Heart left ventricle (tissue), 13 donors: ENCODE measurements around the gene PIP5K1A.

Experiments
- POLR2A ChIP-seq, 2 donors: fragments of 450-650 bp; IDR thresholded peaks; one replicate each; pipeline ENCODE4 v1.6.1; 2017; ENCODE audit warnings: antibody characterized with exemption in 2 of 2, mild to moderate bottlenecking in 2 of 2, moderate library complexity in 2 of 2
- TF ChIP-seq, protein P1 (sequence below), 12 donors: fragments of 200-600 bp; sonication (generic) in 4 of 12; IDR thresholded peaks; one replicate each; pipeline versions ENCODE4 v1.5.0 to v1.8.0; 2018 to 2022; ENCODE audit warnings: antibody characterized with exemption in 12 of 12, mild to moderate bottlenecking in 5 of 12
- donor health status: ischemic (EF 13 %, LVEDD 7.1; RV severe dilation, severe dysfunction).
- donor health status: DM: no; HTN: yes; CAD: no.
- donor health status: DM: no; HTN: no; CAD: no.
- donor health status: ischemic (EF 25% LVEDD 6.9; RV normal size, moderate dysfunction).
- donor health status: ischemic (EF 25% LVEDD 5.7; RV mildly dilated, moderate dysfunction).
- donor health status: ischemic (EF 35%, LVEDD 5.7; RV mildly dilated, moderate dysfunction).
- donor health status: nonischemic (EF 11% LVEDD 7.7; RV severe dilation, severe dysfunction).
- donor health status: DM: yes; HTN: yes; CAD: no.
- donor health status: PGD.
- donor health status: ischemic (EF 29% LVEDD 5.4; RV normal size, mild dysfunction).
- donor health status: nonischemic (EF 23%, LVEDD 6.1; RV moderate dilation, normal function).

DNA sequence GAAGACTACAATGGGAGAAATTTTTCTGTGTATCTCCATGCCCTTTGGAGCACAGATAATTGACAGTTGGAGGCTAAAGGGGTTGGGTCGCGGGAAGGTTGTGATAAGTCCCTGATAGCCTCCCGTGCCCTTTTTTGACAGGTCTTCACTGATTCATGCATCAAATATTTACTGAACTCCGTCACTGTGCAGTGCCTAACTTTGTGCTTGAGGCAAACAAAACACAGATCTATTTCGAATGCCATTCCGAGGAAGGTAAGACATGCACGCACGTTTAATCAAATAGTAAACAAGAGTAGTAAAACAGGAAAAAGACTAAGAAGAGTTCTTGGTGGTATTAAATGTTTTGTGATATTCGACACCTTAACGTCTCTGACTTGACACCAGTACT is 494 bp upstream of the PIP5K1A start:
- TF ChIP-seq, protein P1, sequence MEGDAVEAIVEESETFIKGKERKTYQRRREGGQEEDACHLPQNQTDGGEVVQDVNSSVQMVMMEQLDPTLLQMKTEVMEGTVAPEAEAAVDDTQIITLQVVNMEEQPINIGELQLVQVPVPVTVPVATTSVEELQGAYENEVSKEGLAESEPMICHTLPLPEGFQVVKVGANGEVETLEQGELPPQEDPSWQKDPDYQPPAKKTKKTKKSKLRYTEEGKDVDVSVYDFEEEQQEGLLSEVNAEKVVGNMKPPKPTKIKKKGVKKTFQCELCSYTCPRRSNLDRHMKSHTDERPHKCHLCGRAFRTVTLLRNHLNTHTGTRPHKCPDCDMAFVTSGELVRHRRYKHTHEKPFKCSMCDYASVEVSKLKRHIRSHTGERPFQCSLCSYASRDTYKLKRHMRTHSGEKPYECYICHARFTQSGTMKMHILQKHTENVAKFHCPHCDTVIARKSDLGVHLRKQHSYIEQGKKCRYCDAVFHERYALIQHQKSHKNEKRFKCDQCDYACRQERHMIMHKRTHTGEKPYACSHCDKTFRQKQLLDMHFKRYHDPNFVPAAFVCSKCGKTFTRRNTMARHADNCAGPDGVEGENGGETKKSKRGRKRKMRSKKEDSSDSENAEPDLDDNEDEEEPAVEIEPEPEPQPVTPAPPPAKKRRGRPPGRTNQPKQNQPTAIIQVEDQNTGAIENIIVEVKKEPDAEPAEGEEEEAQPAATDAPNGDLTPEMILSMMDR (IDR thresholded peaks at IDR 0.05) = no peak
- TF ChIP-seq POLR2A (IDR thresholded peaks at IDR 0.05) = no peak
